Heart right ventricle (tissue), 16 donors: Measurements from ENCODE around the gene ARHGEF17. TPM values are rescaled to one million over a fixed set of nuclear protein-coding genes. Genes with fewer than 3 reads are reported as not detected.
A peak's percentile ranks its signal among the peaks of the same experiment; 100 is the strongest.

ENCODE experiments used
- ATAC-seq, 8 donors: fragments of 200-7000 bp; cut with Tn5 transposase; one replicate each; pipeline ENCODE4 v1.9.1; 2020; ENCODE audit warnings: mild to moderate bottlenecking in 8 of 8, moderate library complexity in 8 of 8, moderate number of reproducible peaks in 1 of 8
- DNase-seq, 2 donors: peaks; one replicate each; pipeline ENCODE4 v3.0.0-alpha.2; 2020
- H3K27ac ChIP-seq, 10 donors: fragments of 200-600 bp; sonication (generic) in 2 of 10; one replicate each; pipeline versions ENCODE4 v1.5.0 to v1.8.0; 2020 to 2022; ENCODE audit warnings: mild to moderate bottlenecking in 3 of 10
- H3K27me3 ChIP-seq, 7 donors: fragments of 200-600 bp; one replicate each; pipeline ENCODE4 v1.8.0; 2021 to 2022; ENCODE audit warnings: mild to moderate bottlenecking in 2 of 7
- H3K36me3 ChIP-seq, 9 donors: fragments of 200-600 bp; sonication (generic) in 1 of 9; one replicate each; pipeline versions ENCODE4 v1.5.0 to v1.8.0; 2020 to 2022; ENCODE audit warnings: mild to moderate bottlenecking in 2 of 9
- H3K4me1 ChIP-seq, 9 donors: fragments of 200-600 bp; sonication (generic) in 1 of 9; one replicate each; pipeline versions ENCODE4 v1.5.0 to v1.8.0; 2020 to 2022; ENCODE audit warnings: mild to moderate bottlenecking in 4 of 9
- H3K4me3 ChIP-seq, 10 donors: fragments of 200-600 bp; sonication (generic) in 2 of 10; one replicate each; pipeline versions ENCODE4 v1.5.0 to v1.8.0; 2020 to 2022; ENCODE audit warnings: mild to moderate bottlenecking in 7 of 10, moderate library complexity in 2 of 10
- H3K9me3 ChIP-seq, 11 donors: fragments of 200-600 bp in 10 of 11; sonication (generic) in 2 of 11; one replicate each; pipeline versions ENCODE4 v1.5.0 to v1.8.0; 2013 to 2022; ENCODE audit warnings: mild to moderate bottlenecking in 2 of 11, control low read depth in 1 of 11, moderate library complexity in 1 of 11
- CTCF ChIP-seq, 9 donors: fragments of 200-600 bp; sonication (generic) in 2 of 9; IDR thresholded peaks; one replicate each; pipeline versions ENCODE4 v1.5.0 to v1.8.0; 2021 to 2022; ENCODE audit warnings: antibody characterized with exemption in 9 of 9, mild to moderate bottlenecking in 5 of 9, moderate library complexity in 1 of 9
- WGBS, 2 donors: extraction: QIAGEN DNeasy Blood & Tissue Kit; methylation state at CpG; one replicate each; pipeline ENCODE4 v1.1.7; 2013; ENCODE audit warnings: inconsistent platforms in 1 of 2; 5-methylcytosine and 5-hydroxymethylcytosine counted together
- intact Hi-C, 10 donors: fragments of 100-400 bp; cut with DNase I; formaldehyde crosslinking; loops; one replicate each; pipeline versions ENCODE4 v1.11.1 to v1.14.2; 2022
- polyA plus RNA-seq, 2 donors: library from polyadenylated mRNA; stranded (reverse); fragments of 200-250 nt; gene quantifications; one replicate each; pipeline ENCODE4 v1.2.3, GENCODE V29; 2013
- total RNA-seq, 10 donors: library from RNA; stranded (reverse); fragmentation: NEBNext Ultra II Directional in 3 of 10; extraction: Animal tissue kit (Norgen Biotek cat#: 25700) in 3 of 10; gene quantifications; one replicate each; pipeline versions ENCODE4 v1.2.1 to v1.2.4, GENCODE V29; 2021 to 2023
- donor health status: Arrhythmogenic right ventricular cardiomyopathy.
- donor health status: ischemic (EF 13 %, LVEDD 7.1; RV severe dilation, severe dysfunction).
- donor health status: healthy with polysubstance abuse.
- donor health status: DM: no; HTN: yes; CAD: no.
- donor health status: DM: no; HTN: no; CAD: no.
- donor health status: ischemic (EF 25% LVEDD 6.9; RV normal size, moderate dysfunction).
- donor health status: ischemic (EF 25% LVEDD 5.7; RV mildly dilated, moderate dysfunction).
- donor health status: healthy.
- donor health status: DM: yes; HTN: yes; CAD: no.
- donor health status: Ischemic cardiomyopathy.
- donor health status: ischemic (EF 35%, LVEDD 5.7; RV mildly dilated, moderate dysfunction).
- donor health status: nonischemic (EF 11% LVEDD 7.7; RV severe dilation, severe dysfunction).
- donor health status: DM: yes; HTN: yes; CAD: no.
- donor health status: PGD.
- donor health status: ischemic (EF 29% LVEDD 5.4; RV normal size, mild dysfunction).
- donor health status: nonischemic (EF 23%, LVEDD 6.1; RV moderate dilation, normal function).

The ARHGEF17 gene
- total and polyA plus RNA-seq, 12 donors: 38.6 to 67.4 (median 51.2) TPM

DNA sequence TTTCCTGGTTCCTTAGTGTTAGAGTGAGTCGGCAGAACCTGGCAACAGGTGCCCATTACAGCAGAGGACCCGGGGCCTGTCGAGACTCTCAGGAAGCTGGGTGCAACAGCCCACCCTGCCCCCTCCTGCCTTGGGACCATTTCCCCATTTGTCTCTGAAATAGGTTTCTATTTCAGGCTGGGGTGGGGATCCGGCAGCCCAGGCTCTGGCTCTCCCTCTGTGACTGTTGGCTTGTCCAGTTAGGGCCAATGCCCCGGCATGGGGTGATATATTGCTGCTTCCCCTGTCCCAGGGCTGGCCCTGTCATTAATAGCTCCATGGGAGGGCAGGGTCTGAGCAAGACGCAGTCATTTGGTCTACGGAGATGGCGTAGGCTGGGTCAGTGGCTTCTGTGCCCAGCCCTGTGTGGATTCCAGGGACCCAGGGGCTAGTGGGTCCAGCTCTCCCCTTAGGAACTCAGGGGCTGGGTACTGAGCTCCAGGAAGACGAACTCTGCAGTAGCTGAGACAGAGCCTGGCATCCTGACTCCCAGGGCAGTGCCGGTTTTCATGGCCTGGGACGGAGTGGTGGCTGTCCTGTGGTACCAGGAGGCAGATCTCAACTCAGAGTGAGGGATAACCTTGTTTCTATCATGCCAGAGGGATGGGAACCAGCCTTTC is 33.2 kb upstream of the ARHGEF17 start:
- peak in 5 of 8 donors; percentile 17 to 44 (median 25) for ATAC-seq
- 85 to 89% methylated on average over 11 of the region's 11 CpGs for WGBS, 2 donors
- Histone ChIP-seq H3K36me3 (no peaks in the 10 kb centered on the region), H3K4me1 (peaks cover 0 to 42% (median 12%) of the 10 kb centered on the region in 9 donors), H3K27me3 (no peaks in the 10 kb centered on the region), H3K4me3 (peak overlapping the region in 3 of 10 donors; percentile 1 to 51 (median 20)), H3K9me3 (no peaks in the 10 kb centered on the region), H3K27ac (peak overlapping the region in 2 of 10 donors; percentile 39 to 77)
- intact Hi-C loops: no loop called here
- DNase-seq: no peak
- no peak for TF ChIP-seq CTCF (IDR thresholded peaks at IDR 0.05)

GRCh38 chr11:73275381-73275750 is 32.7 kb upstream of the ARHGEF17 start:
- no peak for DNase-seq
- intact Hi-C loops: no loop called here
- H3K27ac ChIP-seq: peak overlapping the region in 1 of 10 donors; percentile 39
- H3K27me3 ChIP-seq: no peaks in the 10 kb centered on the region
- H3K4me3 ChIP-seq: peak overlapping the region in 1 of 10 donors; percentile 51
- WGBS, 2 donors: 97 to 99% methylated on average over 4 of the region's 4 CpGs
- ATAC-seq: no peak
- no peak for TF ChIP-seq CTCF (IDR thresholded peaks at IDR 0.05)
- H3K4me1 ChIP-seq: peaks cover 0 to 42% (median 8%) of the 10 kb centered on the region in 9 donors
- H3K36me3 ChIP-seq: no peaks in the 10 kb centered on the region
- H3K9me3 ChIP-seq: no peaks in the 10 kb centered on the region

DNA sequence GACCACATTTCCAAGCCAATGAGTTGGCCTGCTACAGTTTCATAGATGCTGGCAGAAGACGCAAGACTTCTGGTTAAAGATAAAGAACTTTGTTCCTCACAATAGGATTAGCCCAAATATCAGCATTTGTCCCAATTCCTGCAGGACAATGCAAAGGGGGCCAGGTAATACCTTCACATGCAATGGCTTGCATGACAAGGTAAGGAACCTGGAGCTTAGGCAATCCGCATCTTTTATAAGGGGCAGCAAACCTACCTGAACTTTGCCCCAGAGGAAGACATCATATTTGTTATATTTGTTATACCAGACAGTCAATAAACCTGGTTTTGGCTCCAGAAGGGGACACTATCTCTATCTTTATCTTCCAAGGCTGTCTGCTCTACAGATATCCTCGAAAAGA is 30.6 kb upstream of the ARHGEF17 start:
- no peak for DNase-seq
- intact Hi-C loops: no loop called here

GRCh38 chr11:73280626-73281025 is 27.4 kb upstream of the ARHGEF17 start:
- TF ChIP-seq CTCF (IDR thresholded peaks at IDR 0.05): no peak
- Histone ChIP-seq H3K36me3 (no peaks in the 10 kb centered on the region), H3K27ac (peak overlapping the region in 2 of 10 donors; percentile 51 to 78), H3K4me3 (no peak overlapping the region), H3K27me3 (no peaks in the 10 kb centered on the region), H3K4me1 (peaks cover 0 to 49% (median 0%) of the 10 kb centered on the region in 9 donors), H3K9me3 (no peaks in the 10 kb centered on the region)
- ATAC-seq (peak in 7 of 8 donors; percentile 49 to 79 (median 66)), DNase-seq (peak in 1 of 2 donors; percentile 40)
- intact Hi-C loops: loop anchor here in 3 of 10 donors (10.0 kb wide), 3 partner anchors 96 to 556 kb away; no protein-coding TSS in a partner anchor
- 77 to 78% methylated on average over 5 of the region's 5 CpGs for WGBS, 2 donors

More for the DNA sequence above, 30.6 kb upstream of the ARHGEF17 start:
- 85% methylated on average over 3 of the region's 3 CpGs for WGBS, 2 donors
- Histone ChIP-seq H3K4me3 (no peak overlapping the region), H3K36me3 (no peaks in the 10 kb centered on the region), H3K27ac (no peak overlapping the region), H3K9me3 (no peaks in the 10 kb centered on the region), H3K4me1 (peaks cover 0 to 39% (median 8%) of the 10 kb centered on the region in 9 donors), H3K27me3 (no peaks in the 10 kb centered on the region)
- TF ChIP-seq CTCF (IDR thresholded peaks at IDR 0.05): no peak
- no peak for ATAC-seq
